GM18519 (cell line): ENCODE results near the gene RPS6KC1.
"Not testable (repeated sequence)": the region's sequence is repeated elsewhere in the genome, so short reads cannot be mapped to it uniquely, and the experiment has no call there.

Source experiments
- ATAC-seq: cut with Tn5 transposase; IDR thresholded peaks from one replicate; pipeline ENCODE4 v1.9.1; 2021; ENCODE audit warnings: mild to moderate bottlenecking, moderate library complexity; ENCODE audit not compliant: unreplicated experiment, low FRiP score

The RPS6KC1 gene

DNA sequence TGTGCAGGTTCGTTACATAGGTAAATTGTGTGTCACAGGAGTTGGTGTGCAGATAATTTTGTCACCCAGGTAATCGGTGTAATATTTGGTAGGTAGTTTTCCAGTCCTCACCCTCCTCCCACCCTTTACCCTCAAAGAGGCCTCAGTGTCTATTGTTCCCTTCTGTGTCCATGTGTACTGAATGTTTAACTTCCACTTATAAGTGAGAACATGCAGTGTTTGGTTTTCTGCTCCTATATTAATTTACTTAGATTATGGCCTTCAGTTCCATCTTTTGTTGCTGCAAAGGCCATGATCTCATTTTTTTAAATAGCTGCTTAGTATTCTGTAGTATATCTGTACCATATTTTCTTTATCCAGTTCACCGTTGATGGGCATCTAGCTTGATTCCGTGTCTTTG is 87.3 kb downstream of the RPS6KC1 start:
- ATAC-seq = no peak

DNA sequence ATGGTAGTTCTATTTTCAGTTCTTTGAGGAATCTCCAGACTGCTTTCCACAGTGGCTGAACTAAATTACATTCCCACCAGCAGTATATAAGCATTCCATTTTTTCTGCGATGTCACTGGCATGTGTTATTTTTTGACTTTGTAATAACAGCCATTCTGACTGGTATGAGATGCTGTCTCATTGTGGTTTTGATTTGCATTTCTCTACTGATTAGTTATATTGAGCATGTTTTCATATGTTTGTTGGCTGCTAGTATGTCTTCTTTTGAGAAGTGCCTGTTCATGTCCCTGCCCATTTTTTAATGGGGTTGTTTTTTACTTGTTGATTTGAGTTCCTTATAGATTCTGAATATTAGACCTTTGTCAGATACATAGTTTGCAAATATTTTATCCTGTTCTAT is 87.9 kb downstream of the RPS6KC1 start:
- ATAC-seq = no peak

DNA sequence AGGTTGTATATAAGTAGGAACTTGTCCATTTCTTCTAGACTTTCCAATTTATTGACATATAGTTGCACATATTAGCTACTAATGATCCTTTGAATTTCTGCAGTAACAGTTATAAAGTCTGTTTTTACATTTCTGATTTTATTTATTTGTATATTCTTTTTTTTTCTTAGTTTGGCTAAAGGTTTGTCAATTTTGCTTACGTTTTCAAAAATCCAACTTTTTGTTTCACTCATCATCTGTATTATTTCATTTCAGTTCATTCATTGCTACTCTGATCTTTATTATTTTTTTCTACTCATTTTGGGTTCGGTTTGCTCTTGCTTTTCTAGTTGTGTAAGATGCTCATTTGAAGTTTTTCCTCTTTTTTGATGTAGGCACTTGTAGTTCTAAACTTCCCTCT is 97.9 kb downstream of the RPS6KC1 start:
- no peak for ATAC-seq

DNA sequence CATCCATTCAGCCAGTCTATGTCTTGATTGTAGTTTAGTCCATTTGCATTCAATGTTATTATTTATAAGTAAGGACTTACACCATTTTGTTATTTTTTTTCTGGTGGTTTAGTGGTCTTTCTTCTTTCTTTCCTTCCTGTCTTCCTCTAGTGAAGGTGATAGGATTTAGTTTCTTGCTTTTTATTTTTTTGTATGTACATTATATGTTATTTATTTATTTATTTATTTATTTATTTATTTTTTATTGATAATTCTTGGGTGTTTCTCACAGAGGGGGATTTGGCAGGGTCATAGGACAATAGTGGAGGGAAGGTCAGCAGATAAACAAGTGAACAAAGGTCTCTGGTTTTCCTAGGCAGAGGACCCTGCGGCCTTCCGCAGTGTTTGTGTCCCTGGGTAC is 99.0 kb downstream of the RPS6KC1 start:
- not testable (repeated sequence) for ATAC-seq

DNA sequence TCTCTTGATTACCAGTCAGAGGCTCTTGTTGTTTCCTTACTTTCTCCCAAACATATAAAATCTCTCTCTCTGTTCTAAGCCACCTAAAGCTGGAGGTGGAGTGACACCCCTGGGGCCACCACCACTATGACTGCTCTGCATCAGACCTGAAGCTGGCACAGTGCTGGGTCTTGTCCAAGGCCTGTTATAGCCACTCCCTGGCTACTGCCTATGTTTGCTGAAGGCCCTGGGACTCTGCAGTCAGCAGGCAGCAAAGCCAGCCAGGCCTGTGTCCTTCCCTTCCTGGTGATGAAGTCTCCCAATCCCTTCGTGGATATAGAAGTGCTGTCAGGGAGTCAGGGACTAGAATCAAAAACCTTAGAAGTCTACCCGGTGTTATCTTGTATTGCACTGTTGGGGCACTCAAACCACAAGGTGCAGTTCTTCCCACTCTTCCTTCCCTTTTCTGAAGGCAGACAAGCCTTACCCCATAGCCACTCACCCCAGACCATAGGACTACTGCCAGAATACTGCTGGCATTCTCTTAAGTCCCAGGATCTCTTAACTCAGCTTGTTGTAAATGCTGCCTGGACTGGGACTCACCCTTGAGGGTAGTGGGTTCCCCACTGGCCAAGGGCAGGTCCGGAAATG is 103.1 kb downstream of the RPS6KC1 start:
- no peak for ATAC-seq

DNA sequence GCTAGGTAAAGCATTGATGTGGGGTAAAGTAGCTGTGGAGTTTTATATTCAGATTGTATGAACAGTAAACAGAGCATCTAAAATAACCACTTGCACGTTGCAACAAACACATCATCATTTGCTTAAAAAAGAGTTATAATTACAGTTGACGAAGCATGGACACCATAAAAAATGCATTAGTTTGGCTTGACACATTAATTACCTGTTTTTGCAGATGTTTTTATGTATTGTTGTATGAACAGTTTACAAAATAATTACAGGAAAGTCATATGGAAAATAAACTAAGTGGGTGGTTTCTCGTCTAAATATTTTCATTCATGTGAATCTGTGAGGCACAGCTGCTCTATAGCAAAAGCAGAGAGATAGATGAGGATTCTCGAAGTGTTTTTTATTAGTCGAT is 108.3 kb downstream of the RPS6KC1 start:
- no peak for ATAC-seq

DNA sequence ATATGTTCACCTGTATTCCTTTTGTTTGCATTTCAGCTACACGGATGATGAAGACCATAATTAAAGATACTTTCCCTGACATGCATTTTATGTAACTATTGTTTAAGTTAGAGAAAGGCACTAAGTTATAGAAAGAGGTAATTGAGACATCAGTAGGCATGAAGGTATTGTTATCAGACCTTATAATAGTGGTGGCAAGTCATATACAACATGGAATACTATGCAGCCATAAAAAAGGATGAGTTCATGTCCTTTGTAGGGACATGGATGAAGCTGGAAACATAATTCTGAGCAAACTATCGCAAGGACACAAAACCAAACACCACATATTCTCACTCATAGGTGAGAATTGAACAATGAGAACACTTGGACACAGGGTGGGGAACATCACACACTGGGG is 109.4 kb downstream of the RPS6KC1 start:
- not testable (repeated sequence) for ATAC-seq

DNA sequence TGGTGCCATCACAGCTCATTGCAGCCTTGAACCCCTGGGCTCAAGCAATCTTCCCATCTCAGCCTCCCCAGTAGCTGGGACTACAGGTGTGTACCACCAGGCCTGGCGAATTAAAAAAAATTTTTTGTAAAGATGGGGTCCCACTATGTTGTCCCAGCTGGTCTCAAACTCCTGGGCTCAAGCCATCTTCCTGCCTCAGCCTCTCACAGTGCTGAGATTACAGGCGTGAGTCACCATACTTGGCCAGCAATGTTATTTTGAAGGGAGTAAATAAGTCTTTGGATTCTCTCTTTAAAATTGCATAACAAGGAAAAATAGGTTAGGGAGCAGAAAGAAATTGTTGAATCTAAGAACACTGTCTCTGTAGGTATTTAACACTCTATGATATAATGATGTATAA is 111.3 kb downstream of the RPS6KC1 start:
- no peak for ATAC-seq

DNA sequence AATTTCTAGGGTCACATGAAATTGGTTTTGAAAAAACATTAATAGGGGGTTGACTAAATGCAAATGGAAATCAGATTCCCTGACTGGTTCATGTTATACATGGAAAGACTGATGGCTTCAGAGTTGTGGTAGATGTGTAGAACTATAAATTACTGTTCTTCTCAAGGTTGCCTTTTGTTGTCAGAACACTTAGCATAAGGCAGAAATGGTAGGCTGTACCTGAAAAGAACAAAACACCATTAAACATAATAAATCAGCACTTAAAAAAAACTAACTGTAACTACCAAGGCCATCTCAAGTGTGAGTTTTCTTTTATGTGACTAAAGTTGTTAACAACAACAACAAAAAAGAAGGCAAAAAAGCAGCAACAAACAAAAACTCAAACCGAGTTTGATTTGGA is 111.8 kb downstream of the RPS6KC1 start:
- ATAC-seq = no peak

DNA sequence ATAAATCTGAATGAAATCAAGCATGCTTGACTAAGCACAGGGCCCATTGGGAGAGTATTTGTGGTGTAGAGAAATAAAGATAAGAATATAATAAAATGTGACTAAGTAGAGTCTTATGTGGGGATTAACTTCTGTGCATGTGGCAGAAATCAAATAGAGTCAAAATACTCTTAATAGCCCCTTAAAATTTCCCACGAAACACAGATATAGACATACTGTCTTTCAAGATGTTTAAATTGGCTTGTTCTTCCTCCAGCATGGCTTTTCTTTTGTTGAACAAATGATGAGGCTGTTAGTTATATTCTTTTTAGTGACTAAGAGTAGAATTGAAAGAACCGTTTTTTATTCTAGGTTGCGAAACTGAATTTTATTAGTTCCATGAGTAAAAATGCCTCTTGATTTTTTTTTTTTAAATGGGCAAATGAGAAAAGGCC is 112.3 kb downstream of the RPS6KC1 start:
- no peak for ATAC-seq

DNA sequence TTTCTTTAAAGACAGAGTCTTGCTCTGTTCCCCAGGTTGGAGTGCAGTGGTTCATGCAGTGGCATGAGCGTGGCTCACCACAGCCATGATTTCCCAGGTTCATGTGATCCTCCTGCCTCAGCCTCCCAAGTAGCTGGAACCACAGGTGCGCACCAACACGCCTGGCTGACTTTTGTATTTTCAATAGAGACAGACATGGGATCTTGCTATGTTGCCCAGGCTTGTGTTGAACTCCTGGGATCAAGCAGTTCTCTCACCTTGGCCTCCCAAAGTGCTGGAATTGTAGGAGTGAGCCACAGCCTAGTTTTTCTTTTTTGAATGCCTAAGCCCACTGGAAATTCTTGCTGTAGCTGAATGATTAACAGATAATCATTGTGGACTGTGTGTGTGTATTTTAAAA is 113.5 kb downstream of the RPS6KC1 start:
- no peak for ATAC-seq

DNA sequence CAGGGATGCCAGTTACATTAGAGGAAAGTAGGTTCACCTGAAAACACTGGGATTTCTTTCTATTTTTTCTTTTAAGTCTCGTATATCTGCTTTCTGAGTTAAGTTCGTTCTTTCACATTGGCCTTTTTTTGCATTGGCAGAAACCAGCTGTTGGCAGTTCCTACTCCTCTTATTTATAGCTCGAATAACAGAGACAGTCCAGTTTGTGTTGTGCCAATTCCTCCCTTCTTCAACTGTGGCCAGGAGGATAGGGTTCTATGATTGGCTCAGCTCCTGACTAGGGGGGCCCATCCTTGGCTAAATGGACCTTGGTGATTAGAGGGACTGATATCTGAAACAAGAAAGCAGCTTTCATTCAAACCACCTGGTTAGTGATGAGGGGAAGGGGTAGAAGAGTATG is 115.8 kb downstream of the RPS6KC1 start:
- no peak for ATAC-seq

DNA sequence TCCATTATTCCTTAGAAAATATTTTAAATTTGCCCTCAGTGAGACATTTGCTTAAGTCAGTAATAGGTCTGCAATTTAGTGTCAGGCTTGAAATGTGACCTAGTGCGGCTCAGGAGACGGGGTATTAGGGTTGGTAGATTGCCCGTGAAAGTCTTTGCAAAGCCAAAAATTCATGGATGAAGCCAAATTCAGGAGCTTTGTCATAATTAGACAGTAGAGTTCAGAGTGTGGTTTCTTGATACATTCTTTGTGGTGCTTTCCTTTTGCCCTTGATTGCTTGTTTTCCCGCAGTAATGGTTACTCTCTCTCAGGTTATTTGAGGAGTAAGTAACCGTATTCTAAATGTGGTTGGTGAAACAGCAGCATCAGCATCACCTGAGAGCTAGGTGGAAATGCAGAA is 120.7 kb downstream of the RPS6KC1 start:
- ATAC-seq = no peak

DNA sequence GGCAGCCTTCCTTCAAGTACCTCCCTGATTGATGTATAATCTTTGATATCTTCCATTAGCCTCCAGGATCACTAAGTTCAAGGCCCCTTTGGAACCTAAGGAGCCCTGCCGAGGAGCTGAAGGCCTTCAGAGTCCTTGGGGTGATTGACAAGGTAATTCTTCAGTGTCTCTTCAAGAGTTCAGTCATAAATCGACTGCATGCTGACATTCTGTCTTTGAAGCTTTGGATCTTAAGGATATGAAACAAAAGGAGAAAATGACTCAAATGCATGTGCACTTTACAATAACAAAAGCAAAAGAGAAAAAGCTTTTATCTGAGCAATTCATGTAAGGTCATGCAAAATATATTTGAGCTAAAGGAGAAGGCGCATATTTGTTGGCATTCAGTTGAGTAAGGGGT is 125.3 kb downstream of the RPS6KC1 start:
- ATAC-seq = no peak

DNA sequence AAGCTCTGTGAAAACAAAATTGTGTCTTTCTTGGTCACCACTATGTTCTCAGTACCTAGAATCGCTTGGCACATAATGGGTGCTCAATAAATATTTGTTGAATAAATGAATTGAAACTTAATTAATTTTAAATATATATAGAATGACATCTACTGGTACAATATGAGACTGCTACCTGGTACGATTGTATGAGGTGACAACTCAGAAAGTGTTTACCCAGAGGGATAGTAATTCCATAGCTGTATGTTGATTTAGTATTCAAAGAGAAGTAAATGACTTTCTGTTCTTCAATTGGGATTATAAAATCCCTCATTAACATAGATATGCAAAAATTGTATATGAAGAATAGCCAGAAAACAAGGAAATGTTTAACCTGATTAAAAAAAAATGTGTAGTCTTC is 128.7 kb downstream of the RPS6KC1 start:
- no peak for ATAC-seq

DNA sequence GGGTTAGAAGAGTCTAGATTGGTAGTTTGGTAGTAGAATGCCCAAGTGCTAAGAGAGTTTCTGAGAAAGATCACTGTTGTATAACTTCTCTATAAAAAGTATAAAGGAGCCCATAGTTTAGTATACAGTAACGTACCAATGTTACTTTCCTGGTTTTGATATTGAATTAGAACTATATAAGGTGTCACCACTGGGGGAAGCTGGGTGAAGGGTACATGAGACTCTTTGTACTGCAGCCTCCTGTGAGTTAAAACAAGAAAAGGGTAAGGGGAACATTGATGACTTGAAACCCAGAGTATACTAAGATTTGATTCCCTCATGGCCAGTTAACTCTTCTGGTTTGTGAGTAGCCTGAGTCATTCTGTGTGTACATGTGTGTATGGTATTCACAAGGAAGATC is 129.8 kb downstream of the RPS6KC1 start:
- no peak for ATAC-seq

DNA sequence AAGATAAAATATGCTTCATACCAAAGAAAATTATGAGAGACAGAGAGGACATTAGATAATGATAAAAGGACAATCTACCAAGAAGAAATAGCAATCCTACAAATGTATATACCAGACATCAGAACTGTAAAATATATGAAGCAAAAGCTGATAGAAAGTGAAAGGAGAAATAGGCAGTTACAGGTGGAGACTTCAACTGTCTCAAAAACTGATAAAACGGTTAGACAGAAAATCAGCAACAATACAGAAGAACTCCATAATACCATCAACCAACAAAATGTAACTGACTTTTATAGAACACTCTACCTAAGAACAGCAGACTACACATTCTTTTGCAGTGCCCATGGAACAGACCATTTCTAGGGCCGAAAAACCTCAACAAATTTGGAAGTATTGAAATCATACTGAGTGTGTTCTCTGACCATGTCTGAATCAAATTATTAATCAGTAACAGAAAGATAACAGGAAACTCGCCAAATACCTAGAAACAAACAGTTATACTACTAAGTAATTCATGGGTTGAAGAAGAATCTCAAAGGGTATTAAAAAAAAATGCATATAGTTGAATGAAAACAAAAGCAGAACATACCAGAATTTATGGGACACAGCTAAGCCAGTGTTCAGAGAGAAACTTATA is 132.1 kb downstream of the RPS6KC1 start:
- no peak for ATAC-seq

DNA sequence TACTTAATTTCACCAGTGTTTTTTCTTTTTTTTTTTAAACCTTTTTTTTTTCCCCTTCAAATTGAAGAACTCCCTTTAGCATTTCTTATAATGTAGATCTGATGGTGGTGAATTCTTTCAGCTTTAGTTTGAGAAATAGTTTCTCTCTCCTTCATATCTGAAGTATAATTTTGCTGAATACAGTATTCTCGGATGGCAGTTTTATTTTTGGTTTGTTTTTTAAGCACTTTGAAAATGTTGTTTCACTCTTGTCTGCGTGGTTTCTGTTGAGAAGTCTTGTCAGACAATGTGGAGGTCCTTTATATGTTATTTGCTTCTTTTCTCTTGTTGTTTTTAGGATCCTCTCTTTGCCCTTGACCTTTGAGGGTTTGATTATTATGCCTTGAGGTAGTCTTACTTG is 135.1 kb downstream of the RPS6KC1 start:
- no peak for ATAC-seq

DNA sequence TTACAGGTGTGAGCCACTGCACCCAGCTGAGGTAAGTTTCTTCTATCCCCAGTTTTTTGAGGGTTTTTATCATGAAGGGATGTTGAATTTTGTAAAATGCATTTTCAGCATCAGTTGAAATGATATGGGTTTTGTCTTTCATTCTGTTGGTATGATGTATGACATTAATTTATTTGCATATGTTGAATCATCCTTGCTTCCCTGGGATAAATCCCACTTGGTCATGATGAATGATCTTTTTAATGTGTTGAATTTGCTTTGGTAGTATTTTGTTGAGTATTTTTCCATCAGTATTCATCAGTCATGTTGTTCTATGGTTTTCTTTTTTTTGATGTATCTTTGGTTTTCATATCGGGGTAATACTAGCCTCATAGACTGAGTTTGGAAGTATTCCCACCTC is 141.0 kb downstream of the RPS6KC1 start:
- ATAC-seq = no peak

DNA sequence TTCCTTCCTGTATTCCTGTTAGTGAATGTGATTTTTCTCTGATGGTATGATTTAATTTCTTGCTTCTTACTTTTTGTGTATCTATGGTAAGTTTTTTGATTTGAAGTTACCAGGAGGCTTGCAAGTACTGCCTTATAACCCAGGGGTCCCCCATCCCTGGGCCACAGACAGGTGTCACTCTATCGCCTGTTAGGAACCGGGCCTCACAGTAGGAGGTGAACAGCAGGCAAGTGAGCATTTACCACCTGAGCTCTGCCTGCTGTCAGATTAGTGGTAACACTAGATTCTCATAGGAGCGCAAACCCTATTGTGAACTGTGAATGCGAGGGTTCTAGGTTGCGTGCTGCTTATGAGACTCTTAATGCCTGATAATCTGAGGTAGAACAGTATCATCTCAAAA is 143.3 kb downstream of the RPS6KC1 start:
- ATAC-seq = no peak

DNA sequence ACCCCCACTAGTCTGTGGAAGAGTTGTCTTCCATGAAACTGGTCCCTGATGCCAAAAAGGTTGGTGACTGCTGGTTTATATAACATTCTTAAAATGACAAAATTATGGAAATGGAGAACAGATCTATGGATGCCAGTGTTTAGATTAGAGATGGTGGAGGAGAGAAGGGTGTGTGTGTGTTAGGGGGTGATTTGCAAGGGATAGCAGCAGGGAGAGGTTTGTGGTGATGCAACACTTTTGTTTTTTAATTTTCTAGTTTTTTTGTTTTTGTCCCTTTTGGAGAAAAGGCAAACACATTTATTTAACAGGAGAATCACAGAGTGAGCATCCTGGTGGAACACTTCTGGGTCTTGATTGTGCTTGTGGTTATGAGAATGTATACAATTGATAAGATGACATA is 143.8 kb downstream of the RPS6KC1 start:
- ATAC-seq = no peak

DNA sequence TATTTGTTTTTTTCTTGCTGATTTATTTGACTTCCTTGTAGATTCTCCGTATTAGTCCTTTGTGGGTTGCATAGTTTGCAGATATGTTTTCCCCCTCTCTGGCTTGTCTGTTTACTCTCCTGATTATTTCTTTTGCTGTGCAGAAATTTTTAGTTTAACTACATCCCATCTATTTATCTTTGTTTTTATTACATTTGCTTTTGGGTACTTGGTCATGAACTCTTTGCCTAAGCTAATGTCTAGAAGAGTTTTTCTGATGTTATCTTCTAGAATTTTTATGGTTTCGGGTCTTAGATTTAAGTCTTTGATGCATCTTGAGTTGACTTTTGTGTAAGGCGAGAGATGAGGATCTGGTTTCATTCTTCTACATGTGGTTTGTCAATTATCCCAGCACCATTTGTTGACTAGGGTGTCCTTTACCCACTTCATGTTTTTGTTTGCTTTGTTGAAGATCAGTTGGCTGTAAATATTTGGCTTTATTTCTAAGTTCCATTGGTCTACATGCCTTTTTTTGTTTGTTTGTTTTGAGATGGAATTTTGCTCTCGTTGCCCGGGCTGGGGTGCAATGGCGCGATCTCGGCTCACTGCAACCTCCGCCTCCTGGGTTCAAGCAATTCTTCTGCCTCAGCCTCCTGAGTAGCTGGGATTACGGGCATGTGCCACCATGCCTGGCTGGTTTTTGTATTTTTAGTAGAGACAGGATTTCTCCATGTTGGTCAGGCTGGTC is 145.4 kb downstream of the RPS6KC1 start:
- ATAC-seq = not testable (repeated sequence)
